G401 (cell line): ENCODE results near the gene HNRNPA1L2. TPM values are rescaled to one million over a fixed set of nuclear protein-coding genes. Genes with fewer than 3 reads are reported as not detected.
"Not testable (repeated sequence)": the region's sequence is repeated elsewhere in the genome, so short reads cannot be mapped to it uniquely, and the experiment has no call there.

ENCODE experiments used
- DNase-seq: peaks from one replicate; pipeline ENCODE4 v3.0.0-alpha.2; 2015; ENCODE audit warnings: low spot score
- in situ Hi-C: cut with HindIII; loops from 2 replicates; pipeline ENCODE4 v1.10.0; 2016; ENCODE audit warnings: low sequenced_read_pairs, mixed read lengths
- total RNA-seq: library from RNA; depleted of rRNA; stranded (reverse); fragments of >200 nt; shearing (Covaris generic); gene quantifications from 2 replicates; pipeline ENCODE4 v1.2.3, GENCODE V29; 2014; rRNA removed

HNRNPA1L2 gene
- 1.7 and 2.3 TPM in 2 replicates for total RNA-seq

- no peak for DNase-seq
- in situ Hi-C loops: no loop called here
Observed at GRCh38 chr13:52642131-52642530, at the start of gene HNRNPA1L2. Gene HNRNPA1L2, plus strand, starts transcription at chr13:52642431. Its CDS starts 62 bp downstream, at chr13:52642493.

- DNase-seq, in situ Hi-C loops: not testable (repeated sequence)
Observed at GRCh38 chr13:52593175-52593574, 49.1 kb upstream of the HNRNPA1L2 start.

- DNase-seq, in situ Hi-C loops: not testable (repeated sequence)
Observed at GRCh38 chr13:52593812-52594211, 48.4 kb upstream of the HNRNPA1L2 start.

- in situ Hi-C loops, DNase-seq: not testable (repeated sequence)
Observed at GRCh38 chr13:52594295-52594694, 47.9 kb upstream of the HNRNPA1L2 start.

- no peak for DNase-seq
- in situ Hi-C loops: no loop called here
Observed at GRCh38 chr13:52597676-52598075, 44.6 kb upstream of the HNRNPA1L2 start.

- DNase-seq: no peak
- in situ Hi-C loops: no loop called here
Observed at GRCh38 chr13:52599037-52599847, 43.0 kb upstream of the HNRNPA1L2 start.

GRCh38 chr13:52599848-52600603 lies 42.2 kb upstream of the HNRNPA1L2 start:
- in situ Hi-C loops: no loop called here
- DNase-seq: peak; percentile 61

- in situ Hi-C loops: no loop called here
- DNase-seq: no peak
Observed at GRCh38 chr13:52600666-52601065, 41.6 kb upstream of the HNRNPA1L2 start.

GRCh38 chr13:52603316-52603715 lies 38.9 kb upstream of the HNRNPA1L2 start:
- in situ Hi-C loops, DNase-seq: not testable (repeated sequence)

GRCh38 chr13:52606126-52606525 lies 36.1 kb upstream of the HNRNPA1L2 start:
- in situ Hi-C loops, DNase-seq: not testable (repeated sequence)

- in situ Hi-C loops, DNase-seq: not testable (repeated sequence)
Observed at GRCh38 chr13:52606795-52607194, 35.4 kb upstream of the HNRNPA1L2 start.

GRCh38 chr13:52608184-52608583 lies 34.0 kb upstream of the HNRNPA1L2 start:
- DNase-seq, in situ Hi-C loops: not testable (repeated sequence)

- peak; percentile 44 for DNase-seq
- in situ Hi-C loops: not testable (repeated sequence)
Observed at GRCh38 chr13:52609013-52609606, 33.1 kb upstream of the HNRNPA1L2 start.

- in situ Hi-C loops, DNase-seq: not testable (repeated sequence)
Observed at GRCh38 chr13:52610158-52610557, 32.1 kb upstream of the HNRNPA1L2 start.

GRCh38 chr13:52615134-52615801 lies 27.0 kb upstream of the HNRNPA1L2 start:
- in situ Hi-C loops: no loop called here
- DNase-seq: no peak

GRCh38 chr13:52615812-52616211 lies 26.4 kb upstream of the HNRNPA1L2 start:
- in situ Hi-C loops: no loop called here
- DNase-seq: no peak

- in situ Hi-C loops: no loop called here
Observed at GRCh38 chr13:52617070-52618060, 24.9 kb upstream of the HNRNPA1L2 start.

GRCh38 chr13:52631083-52631690 lies 11.0 kb upstream of the HNRNPA1L2 start:
- DNase-seq, in situ Hi-C loops: not testable (repeated sequence)

More at GRCh38 chr13:52617070-52618060, 24.9 kb upstream of the HNRNPA1L2 start:
- DNase-seq: peak; percentile 93
